ENCODE measurements around the gene MBTPS1.

GRCh38 chr16:84082110-84082509, 34.6 kb downstream of the MBTPS1 start:
- TF ChIP-seq CTCF (tag by site-specific recombination; IDR thresholded peaks at IDR 0.05) (no peak), YY1 (tag by site-specific recombination; IDR thresholded peaks at IDR 0.05) (no peak), ZNF2 (tag by site-specific recombination; IDR thresholded peaks at IDR 0.05) (no peak), ZNF548 (tag by site-specific recombination; IDR thresholded peaks at IDR 0.05) (no peak), ZNF311 (tag by site-specific recombination; IDR thresholded peaks at IDR 0.05; ENCODE audit: borderline replicate concordance) (no peak), ZNF610 (tag by site-specific recombination; IDR thresholded peaks at IDR 0.05; ENCODE audit: borderline replicate concordance) (no peak), ZSCAN16 (tag by site-specific recombination; IDR thresholded peaks at IDR 0.05) (no peak), PRDM10 (tag by site-specific recombination; IDR thresholded peaks at IDR 0.05) (no peak), ZNF335 (tag by site-specific recombination; conservative IDR thresholded peaks at IDR 0.05) (no peak)
- TF ChIP-seq, protein P1, sequence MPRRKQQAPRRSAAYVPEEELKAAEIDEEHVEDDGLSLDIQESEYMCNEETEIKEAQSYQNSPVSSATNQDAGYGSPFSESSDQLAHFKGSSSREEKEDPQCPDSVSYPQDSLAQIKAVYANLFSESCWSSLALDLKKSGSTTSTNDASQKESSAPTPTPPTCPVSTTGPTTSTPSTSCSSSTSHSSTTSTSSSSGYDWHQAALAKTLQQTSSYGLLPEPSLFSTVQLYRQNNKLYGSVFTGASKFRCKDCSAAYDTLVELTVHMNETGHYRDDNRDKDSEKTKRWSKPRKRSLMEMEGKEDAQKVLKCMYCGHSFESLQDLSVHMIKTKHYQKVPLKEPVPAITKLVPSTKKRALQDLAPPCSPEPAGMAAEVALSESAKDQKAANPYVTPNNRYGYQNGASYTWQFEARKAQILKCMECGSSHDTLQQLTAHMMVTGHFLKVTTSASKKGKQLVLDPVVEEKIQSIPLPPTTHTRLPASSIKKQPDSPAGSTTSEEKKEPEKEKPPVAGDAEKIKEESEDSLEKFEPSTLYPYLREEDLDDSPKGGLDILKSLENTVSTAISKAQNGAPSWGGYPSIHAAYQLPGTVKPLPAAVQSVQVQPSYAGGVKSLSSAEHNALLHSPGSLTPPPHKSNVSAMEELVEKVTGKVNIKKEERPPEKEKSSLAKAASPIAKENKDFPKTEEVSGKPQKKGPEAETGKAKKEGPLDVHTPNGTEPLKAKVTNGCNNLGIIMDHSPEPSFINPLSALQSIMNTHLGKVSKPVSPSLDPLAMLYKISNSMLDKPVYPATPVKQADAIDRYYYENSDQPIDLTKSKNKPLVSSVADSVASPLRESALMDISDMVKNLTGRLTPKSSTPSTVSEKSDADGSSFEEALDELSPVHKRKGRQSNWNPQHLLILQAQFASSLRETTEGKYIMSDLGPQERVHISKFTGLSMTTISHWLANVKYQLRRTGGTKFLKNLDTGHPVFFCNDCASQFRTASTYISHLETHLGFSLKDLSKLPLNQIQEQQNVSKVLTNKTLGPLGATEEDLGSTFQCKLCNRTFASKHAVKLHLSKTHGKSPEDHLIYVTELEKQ (tag by site-specific recombination; IDR thresholded peaks at IDR 0.05; ENCODE audit: borderline replicate concordance): no peak

All from HEK293 (cell line).